HG03432 (cell line): ENCODE measurements around the gene BRINP1.

Source experiments
- ATAC-seq: cut with Tn5 transposase; IDR thresholded peaks from one replicate; pipeline ENCODE4 v1.9.1; 2021; ENCODE audit warnings: mild to moderate bottlenecking, moderate library complexity; ENCODE audit not compliant: unreplicated experiment

Gene BRINP1

DNA sequence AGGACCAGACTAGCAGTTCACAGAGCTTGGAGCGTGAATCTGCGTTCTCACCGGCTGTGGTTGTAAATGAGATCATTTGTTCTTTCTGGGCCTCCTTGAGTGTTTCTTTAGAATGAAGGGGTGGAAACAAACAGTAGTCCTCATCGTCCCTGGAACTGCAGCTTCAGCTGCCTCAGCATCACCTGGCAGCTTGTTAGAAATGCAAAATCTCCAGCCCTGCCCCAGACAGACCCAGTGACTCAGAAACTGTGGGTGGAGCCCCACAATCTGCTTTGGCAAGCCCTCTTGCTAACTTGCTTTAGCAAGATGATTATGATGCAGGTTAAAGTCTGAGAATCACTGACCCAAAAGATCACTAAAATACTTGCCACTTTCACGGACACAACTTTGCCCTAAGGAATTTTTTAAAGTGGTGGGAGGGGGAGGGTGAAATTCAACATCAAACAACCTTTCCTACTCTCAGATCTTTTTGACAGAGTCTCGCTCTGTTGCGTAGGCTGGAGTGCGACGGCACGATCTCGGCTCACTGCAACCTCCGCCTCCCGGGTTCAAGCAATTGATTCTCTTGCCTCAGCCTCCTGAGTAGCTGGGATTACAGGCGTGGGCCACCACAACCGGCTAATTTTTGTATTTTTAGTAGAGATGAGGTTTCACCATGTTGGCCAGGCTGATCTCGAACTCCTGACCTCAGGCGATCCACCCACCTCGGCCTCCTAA is 86.0 kb downstream of the BRINP1 start:
- ATAC-seq = no peak

DNA sequence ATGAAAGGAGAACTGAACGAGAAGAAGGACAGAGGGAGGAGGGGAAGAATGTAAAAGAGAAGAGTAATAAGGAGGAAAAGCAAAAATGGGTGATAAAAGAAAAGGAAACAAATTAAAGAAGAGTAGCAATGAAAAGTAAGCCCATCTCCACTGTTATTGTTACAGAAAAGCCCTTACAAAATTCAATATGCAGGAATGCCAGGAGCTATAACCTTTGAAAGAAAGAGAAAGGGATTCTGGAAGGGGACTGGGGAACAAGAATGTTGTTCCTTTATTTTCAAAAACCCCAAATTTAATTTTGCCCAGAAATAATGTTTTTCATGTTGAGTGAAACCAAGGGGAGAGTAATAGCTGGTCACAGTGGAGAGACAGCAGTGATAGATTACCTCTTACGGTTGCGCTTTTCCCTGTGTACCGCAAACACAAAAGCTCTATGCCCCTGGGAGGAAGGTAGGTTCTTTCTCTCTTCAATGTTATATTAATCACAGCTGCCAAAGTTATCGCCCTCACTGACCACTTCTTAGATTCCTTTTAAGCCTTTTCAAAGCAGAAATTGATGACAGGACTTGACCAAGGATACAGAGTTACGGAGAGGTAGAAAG is 86.7 kb downstream of the BRINP1 start:
- ATAC-seq = no peak

DNA sequence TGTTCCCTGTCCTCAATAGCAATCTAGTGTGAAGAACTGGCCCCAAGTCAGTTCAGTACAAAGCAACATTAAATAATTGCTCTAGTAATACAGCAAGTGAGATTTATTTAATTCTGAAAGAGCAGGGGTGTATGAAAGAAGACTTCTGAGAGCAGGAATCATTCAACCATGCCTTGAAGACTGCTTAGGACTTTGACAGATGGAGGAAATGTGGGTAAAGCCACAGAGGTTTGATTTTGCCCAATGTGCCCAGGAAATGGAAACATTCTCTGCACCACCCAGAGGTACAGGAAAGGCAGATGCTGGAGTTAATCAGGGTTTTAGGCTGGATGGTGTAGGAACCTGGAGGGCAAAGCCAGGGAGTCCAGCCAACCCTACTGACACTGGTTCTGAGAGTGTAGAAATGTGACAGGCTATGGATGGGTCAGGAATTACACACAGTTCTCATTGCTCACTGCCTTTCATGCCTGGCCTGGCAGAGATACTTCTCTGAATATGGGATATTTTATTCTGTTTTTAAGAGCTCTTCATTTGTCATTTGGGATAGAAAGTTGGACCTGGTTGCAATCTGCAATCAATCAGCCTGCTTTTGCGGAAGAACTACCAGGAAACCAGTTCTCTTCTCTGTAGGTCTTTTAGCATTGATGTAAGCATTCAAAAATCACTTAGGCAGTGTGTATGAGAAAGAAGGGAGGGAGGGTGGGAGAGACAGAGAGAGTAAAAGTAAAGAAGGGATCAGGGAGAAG is 88.3 kb downstream of the BRINP1 start:
- peak; percentile 51 for ATAC-seq

DNA sequence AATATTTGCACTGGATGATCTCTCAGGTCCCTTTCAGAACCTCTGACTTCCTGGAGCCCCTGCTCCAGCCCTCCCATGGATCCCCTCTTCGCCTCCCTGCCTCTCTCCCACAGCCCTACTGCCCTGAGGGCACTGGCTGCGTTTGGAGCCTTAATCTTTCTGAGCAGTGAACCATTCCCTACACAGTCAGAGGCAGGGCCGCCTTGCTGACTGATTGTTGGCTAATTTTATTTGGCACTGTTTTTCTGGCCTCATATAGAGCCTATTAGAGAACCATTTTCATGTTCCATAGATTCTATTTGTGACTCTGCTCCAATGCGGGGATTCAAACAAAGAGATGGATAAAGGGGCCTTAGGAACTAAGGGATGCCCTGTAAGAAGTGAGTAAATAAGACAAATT is 91.1 kb downstream of the BRINP1 start:
- ATAC-seq = no peak

DNA sequence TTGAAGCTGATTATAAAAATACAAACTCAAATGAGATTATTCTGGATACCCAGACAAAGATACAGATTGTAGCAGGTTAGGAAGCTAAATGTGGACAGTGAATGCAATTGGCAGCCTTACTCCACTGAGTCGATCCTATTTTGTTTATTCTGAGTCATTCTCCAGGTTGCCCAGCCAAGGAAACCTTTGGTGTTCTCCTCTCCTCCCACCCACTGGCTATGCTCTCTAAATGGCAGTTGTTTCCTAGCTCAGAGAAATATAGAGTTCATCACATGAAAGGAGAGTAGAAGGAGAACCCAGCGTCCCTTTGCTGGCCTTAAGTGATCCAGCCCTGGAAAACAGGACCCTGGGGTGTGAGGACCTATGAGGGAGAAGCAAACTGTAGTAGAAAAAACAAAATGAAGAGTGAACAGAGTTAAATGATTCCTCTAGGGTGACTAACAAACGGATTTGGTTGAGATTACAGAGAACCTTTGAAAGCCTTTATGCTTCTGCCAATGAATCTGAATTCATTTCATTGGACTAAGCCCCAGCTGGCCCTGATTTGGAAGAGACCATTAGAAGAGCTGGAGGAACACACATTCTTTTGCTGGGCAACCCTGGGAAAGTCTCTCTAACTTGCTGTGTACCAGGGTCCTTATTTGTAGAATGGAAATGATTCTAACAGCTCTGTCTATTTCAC is 95.1 kb downstream of the BRINP1 start:
- ATAC-seq = no peak

DNA sequence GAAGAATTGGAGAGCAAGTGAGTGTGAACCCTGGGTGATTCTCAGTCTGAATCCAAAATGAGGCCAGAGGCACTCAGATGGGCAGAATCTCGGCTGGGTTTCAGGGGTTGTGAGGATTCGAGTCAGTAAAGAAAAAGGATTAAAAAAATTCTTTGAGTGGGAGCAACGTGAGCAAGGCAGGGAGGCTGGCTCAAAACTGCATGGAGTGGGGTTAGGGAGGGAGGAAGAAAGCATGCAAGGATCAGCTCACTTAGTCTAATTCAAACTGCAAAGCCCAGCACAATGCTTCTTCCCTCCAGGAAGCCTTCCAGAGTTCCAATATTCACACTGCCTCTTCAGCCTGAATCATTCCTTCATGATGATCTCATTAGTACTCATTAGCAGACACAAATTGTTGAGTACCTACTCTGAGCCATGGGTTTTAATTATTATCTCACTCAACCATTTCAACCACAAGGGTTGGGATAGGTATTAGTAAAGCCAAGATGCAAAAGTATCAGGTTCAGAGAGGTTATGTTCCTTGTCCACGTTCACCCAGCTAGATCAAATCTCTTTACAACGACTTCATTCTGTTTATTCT is 95.8 kb downstream of the BRINP1 start:
- no peak for ATAC-seq

DNA sequence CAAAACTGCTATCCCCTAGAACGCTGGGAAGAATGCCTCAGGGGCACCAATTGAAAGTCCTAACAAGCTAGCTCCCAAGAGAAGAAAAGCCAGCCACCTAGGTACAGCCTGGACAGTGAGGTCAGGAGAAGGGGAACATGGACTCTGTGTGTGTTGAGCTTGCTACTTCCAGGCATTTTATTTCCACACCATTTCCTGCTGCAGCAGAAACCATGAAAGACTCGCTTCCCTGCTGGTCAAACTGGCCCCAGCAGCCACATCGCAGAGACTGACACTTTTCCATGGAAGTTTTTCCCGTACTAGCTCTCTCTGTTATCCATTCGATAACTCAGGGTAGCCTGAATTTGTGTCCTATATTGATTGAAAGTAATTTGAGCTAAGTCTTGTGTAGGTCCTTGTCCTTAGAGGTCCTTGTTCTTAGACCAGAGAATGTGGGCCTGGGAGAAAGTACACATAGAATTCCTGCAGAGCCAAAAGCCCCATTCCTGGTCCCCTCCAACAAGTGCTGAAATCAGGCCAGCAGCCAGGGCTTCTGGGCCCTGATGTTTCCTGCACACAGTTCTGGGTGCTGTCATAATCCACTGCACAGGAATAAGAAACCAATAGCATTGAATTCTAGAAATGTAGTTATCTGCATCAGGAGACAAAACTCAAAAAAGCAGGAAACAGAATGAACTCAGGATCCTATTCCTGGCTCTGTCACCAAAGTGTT is 96.6 kb downstream of the BRINP1 start:
- ATAC-seq = no peak

DNA sequence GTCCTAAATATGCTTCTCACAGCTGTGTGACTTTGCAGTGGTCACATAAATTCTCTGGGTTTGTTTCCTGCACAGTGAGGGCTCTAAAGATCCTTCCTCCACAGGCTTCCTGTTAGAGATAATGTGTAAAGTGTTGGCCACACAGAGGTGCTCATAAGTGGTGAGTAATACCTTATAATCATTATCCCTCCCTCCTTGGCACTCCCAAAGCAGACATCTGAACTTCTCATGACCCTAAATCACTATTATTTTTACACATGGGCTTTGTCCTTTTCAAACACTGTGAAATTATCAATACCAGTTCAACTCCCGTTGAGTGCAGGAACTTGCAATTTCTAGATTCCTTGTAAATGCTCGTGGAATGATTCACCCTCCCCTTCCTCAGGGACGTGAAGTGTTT is 100.2 kb downstream of the BRINP1 start:
- no peak for ATAC-seq

DNA sequence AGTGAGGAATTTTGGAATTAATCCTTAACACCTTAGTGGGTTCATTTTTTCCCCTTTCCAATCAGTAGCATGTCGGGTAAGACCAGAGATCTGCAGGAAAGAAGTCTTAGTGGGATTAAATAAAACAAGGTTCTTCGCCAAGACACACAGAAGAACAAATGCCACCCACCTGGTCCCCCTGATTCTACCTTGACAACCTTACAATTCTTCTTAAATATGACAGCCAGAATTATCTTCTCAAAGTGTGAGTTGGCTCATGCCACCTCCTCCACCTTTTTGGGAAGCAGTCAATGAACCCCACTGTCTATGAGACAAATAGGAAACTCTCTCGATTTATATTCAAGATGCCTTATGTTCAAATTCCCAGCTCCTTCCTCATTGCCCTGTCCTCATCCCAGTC is 105.1 kb downstream of the BRINP1 start:
- ATAC-seq = no peak

DNA sequence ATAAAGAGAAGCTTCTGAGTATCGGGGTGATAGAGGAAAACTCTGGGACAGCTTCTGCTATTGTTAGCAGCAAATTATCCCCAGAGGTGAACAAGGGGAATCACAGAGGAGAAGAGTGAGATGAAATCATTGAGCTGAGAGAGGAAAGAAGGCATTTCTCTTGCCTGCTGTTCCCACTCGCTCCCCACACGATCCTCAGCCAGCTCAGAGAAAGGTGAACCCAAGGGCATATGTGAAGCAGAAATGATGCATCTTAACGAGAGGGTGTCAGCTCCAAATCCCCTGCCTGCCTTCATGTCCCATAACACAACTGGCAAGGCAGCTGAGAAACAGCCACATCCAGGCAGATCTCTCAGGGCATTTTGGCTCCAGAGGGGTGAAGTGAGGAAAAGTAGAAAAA is 111.6 kb downstream of the BRINP1 start:
- ATAC-seq = no peak

DNA sequence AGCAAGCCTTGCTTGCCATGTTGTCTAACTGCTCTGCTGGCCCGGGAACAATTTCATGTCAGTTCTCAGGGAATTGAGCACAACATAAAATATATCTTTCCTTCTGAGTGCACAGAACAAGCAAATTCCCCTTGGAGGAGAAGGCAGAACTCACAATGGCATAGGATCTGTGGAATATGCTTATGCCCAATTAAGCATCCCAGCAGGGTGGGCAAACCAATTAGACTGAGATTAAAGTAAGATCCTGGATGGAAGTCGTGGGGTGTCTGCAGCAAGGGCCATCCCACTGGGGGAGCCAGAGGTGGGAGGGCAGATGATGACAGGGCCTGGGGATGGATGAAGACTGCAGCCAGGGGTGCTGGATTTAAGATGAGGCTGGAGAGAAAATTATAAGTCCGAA is 114.1 kb downstream of the BRINP1 start:
- ATAC-seq = no peak

DNA sequence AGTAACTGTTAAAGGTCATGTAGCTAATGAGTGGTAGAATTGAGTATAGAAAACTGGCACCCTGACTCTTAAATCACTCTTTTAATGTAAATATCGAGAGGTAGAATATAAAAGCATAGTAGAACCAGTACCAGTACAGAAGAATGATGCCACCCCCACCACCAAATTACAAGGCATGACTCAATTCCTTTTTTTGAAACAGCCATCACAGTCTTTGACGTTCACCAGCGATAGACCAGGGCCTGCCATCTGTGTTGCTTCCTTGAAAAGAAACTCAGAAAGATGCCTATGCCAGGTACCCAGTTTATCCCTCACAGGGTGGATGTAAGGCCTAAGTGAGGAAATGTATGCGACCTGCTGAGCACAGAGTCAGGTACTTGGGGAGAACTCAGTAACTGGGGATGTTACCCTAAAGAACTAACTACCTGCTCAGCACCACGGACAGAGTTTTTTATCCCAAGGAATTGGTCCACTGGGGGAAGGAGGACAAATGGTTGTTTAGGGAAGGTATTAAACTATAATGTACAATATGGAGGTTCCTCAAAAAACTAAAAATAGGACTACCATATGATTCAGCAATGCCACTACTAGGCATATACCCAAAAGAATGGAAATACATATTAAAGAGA is 116.5 kb downstream of the BRINP1 start:
- no peak for ATAC-seq

DNA sequence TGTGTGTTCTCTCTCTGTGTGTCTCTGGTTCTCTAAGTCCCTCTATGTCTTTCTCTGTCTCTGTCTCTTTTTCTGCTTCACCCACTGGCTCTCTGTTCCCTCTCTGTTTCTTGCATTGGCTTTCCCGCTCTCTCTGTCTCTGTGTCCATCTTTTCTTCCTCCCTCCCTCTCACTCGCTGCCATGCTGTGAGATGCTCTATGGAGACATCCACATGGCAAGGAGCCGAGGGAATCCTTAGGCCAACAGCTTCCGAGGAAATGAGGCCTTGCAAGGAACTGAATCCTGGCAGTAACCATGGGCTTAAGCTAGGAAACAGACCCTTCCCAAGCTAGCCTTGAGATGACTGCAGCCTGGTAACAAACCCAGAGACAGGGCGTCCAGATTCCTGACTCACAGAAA is 117.3 kb downstream of the BRINP1 start:
- no peak for ATAC-seq

DNA sequence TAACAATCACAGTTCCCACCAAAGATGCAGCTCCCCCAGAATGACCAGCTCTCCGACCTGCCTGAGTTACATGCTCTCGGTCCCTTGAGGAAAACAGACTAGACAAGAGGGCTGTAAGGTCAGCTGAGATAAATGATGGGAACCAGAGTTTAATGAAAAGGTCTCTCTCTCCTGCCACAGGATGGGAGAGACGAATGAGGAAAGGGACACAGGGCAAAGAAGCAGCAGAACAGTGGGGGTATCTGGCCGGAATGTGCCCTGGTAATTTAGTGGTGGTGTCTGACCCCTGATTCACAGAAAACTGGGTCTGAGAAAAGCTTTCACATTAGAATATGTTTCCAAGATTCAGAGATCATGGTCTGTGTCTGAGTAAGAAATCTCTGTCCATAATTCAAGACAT is 118.5 kb downstream of the BRINP1 start:
- no peak for ATAC-seq

DNA sequence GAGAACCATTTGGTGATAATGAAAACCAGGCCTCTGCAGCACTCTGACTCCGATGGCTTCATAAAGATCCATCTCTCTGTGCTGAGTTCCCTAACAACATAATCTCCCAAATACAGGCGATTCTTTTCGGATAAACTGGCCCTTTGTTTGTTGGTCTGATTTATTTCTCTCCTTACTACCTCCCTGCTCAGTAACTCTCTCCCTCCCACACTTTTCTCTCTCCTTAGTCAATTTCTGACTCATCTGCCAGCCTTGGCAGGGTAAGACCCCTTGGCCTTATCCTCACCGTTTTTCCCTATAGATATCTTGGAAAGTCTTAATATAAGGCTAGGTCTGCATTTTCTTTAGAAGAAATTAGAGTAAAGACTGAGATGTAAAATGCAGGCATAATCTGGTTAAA is 128.7 kb downstream of the BRINP1 start:
- ATAC-seq = no peak

DNA sequence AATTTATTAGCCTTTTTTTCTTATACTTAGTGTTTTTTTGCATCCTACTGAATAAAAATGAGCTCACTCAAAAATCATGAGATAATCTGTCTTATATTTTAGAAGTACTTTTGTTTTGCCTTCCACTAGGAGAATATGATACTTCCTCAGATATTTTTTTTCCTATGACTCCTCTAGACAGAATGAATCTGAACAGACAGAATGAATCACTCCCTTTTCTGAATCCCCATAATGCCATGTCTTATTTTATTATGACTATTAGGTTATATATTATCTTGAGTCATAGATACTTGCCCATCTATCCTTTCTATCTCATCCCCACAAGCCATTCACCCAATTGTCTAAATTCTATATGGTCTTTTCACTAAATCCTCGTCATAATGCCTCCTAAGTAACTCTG is 134.6 kb downstream of the BRINP1 start:
- no peak for ATAC-seq

DNA sequence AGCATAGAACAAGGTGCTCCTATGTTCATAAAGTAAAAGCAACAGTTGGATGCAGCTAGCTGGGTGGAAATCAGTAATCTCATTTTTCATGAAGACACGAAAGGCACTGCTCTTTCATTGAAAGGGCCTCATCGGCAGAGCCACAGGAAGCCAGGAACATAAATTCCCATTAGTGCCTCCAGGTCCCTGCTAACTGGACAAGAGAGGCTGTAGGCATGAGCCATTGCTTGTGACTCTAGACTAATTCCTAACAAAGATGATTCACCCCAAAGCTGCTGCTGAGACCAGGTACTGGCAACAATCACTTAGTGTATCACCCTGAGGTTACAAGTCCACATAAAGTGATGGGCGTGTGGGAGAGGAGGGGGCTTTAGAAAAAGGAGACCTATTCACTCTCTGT is 141.8 kb downstream of the BRINP1 start:
- no peak for ATAC-seq

DNA sequence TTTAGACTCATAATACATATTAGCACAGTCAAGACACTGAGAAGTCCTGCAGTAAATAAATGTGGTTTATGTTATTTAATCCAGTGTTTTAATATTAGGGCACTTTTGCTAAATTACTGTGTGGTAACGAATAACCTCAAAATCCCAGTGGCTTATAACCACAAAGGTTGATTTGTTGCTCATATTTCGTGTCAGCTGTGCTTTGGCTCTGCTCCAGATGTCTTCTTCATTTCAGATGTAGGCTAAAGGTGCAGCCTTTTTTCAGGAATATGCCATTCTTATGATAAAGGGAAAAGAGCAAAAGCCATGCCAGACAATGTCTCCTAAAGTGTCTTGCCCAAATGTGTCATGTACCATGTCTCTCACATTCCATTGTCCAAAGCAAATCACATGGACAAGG is 144.8 kb downstream of the BRINP1 start:
- no peak for ATAC-seq

DNA sequence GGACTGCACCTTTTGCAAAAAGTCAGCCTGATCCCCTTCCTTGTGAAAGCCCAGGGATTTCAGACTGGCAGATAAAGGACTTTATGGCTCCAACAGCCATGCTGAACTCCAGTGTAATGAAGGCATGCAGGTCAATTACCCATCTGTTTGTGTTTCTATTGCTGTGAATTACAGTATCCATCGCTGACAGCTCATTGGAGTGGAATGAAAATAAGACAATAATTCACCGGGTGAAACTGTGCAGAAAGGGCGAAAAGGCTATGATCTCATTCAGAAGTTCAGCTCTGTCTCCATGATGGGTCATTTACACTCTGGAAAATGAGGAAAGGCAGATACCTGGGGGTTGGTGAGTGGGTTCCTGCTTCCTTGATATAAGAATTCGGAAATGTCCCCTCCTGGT is 148.0 kb downstream of the BRINP1 start:
- ATAC-seq = no peak

DNA sequence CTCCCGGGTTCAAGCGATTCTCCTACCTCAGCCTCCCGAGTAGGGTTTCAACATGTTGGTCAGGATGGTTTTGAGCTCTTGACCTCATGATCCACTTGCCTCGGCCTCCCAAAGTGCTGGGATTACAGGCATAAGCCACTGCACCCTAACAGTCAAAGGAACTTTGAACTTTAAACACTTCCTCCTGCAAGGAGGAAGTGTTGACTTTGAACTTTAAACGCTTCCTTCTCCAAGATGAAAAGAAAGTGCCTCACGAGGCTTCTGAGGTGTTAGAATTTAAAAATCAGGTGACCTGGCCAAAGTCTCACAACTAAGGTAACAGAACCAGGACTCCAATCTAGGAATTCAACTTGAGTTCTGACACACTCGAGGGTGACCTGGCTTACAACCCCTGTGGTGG is 150.9 kb downstream of the BRINP1 start:
- no peak for ATAC-seq
